Naive thymus-derived CD4-positive, alpha-beta T cell (primary cell): ENCODE results near the gene CNTN1. TPM values are rescaled to one million over a fixed set of nuclear protein-coding genes. Genes with fewer than 3 reads are reported as not detected.

ENCODE experiments used
- ATAC-seq: fragments of 150-1000 bp; cut with Tn5 transposase; 2 replicates; pipeline ENCODE4 v1.10.0; 2021; ENCODE audit warnings: mild to moderate bottlenecking, moderate library complexity
- CTCF ChIA-PET: fragments of 350-600 bp; sonication (Branson Sonifier 250); formaldehyde crosslinking; loops from one replicate; lab custom pipeline; 2021; ENCODE audit warnings: antibody characterized with exemption; lab: Charles Lee
- POLR2A ChIA-PET: fragments of 350-600 bp; sonication (Branson Sonifier 250); formaldehyde crosslinking; loops from one replicate; lab custom pipeline; 2021; ENCODE audit warnings: antibody characterized with exemption, inconsistent platforms; lab: Charles Lee
- DNase-seq, 9 donors: peaks; one replicate each; pipeline versions ENCODE4 v3.0.0 to v3.0.0-alpha.2; 2020 to 2022; ENCODE audit warnings: mixed read lengths in 1 of 9
- H3K27ac ChIP-seq: one replicate; pipeline ENCODE4 v1.7.0; 2013; ENCODE audit warnings: mild to moderate bottlenecking, low read depth, low read length, moderate library complexity
- H3K27me3 ChIP-seq, 2 donors: one replicate each; pipeline ENCODE4 v1.7.0; 2013; ENCODE audit warnings: low read length in 2 of 2, mild to moderate bottlenecking in 2 of 2, moderate library complexity in 2 of 2; ENCODE audit not compliant: control insufficient read depth in 2 of 2, insufficient read depth in 2 of 2
- H3K36me3 ChIP-seq, 3 experiments: 1 replicate in 2 of 3; 2 replicates in 1 of 3; pipeline ENCODE4 v1.7.0; 2013; ENCODE audit warnings: low read length in 3 of 3, mild to moderate bottlenecking in 3 of 3, moderate library complexity in 1 of 3; ENCODE audit not compliant: insufficient read depth in 3 of 3, control insufficient read depth in 2 of 3
- H3K4me1 ChIP-seq, 2 donors: one replicate each; pipeline ENCODE4 v1.7.0; 2013; ENCODE audit warnings: low read length in 2 of 2, mild to moderate bottlenecking in 2 of 2, moderate library complexity in 1 of 2; ENCODE audit not compliant: control insufficient read depth in 2 of 2, insufficient read depth in 2 of 2
- H3K4me3 ChIP-seq: 2 replicates; pipeline ENCODE4 v1.7.0; 2013; ENCODE audit warnings: mild to moderate bottlenecking, low read length
- H3K9me3 ChIP-seq, 3 experiments: 1 replicate in 2 of 3; 2 replicates in 1 of 3; pipeline ENCODE4 v1.7.0; 2013; ENCODE audit warnings: low read length in 3 of 3; ENCODE audit not compliant: control insufficient read depth in 2 of 3
- H3K27ac Mint-ChIP-seq, 9 donors: one replicate each; pipeline ENCODE4 v1.8.0; 2020 to 2022; ENCODE audit warnings: mixed read lengths in 9 of 9, mild to moderate bottlenecking in 8 of 9, moderate library complexity in 5 of 9, inconsistent platforms in 2 of 9
- H3K27me3 Mint-ChIP-seq, 5 donors: one replicate each; pipeline ENCODE4 v1.8.0; 2021 to 2022; ENCODE audit warnings: mixed read lengths in 5 of 5, mild to moderate bottlenecking in 1 of 5
- H3K36me3 Mint-ChIP-seq, 5 donors: one replicate each; pipeline ENCODE4 v1.8.0; 2020 to 2022; ENCODE audit warnings: mixed read lengths in 5 of 5, mild to moderate bottlenecking in 3 of 5, inconsistent platforms in 1 of 5
- H3K4me1 Mint-ChIP-seq, 7 donors: one replicate each; pipeline ENCODE4 v1.8.0; 2020 to 2022; ENCODE audit warnings: mixed read lengths in 7 of 7, mild to moderate bottlenecking in 3 of 7, inconsistent platforms in 1 of 7
- H3K4me3 Mint-ChIP-seq, 10 donors: one replicate each; pipeline ENCODE4 v1.8.0; 2020 to 2022; ENCODE audit warnings: mild to moderate bottlenecking in 10 of 10, mixed read lengths in 10 of 10, moderate library complexity in 6 of 10, inconsistent platforms in 2 of 10
- H3K9me3 Mint-ChIP-seq, 11 donors: one replicate each; pipeline ENCODE4 v1.8.0; 2020 to 2022; ENCODE audit warnings: mixed read lengths in 11 of 11, mild to moderate bottlenecking in 4 of 11, inconsistent platforms in 1 of 11, moderate library complexity in 1 of 11
- intact Hi-C, 2 donors: fragments of 100-400 bp; cut with micrococcal nuclease; formaldehyde crosslinking; loops; one replicate each; pipeline ENCODE4 v1.15.1; 2023
- polyA plus RNA-seq, 2 donors: library from polyadenylated mRNA; unstranded; fragments of 300-500 nt; fragmentation: Illumina TruSeq; gene quantifications; one replicate each; pipeline ENCODE4 v1.2.3, GENCODE V29; 2021
- total RNA-seq, 6 experiments: library from RNA in 5 of 6; stranded (reverse) in 5 of 6; gene quantifications; 1 replicate in 5 of 6; 2 replicates in 1 of 6; pipeline ENCODE4 v1.2.3 and lab custom pipeline; 2021 to 2026

CNTN1 gene
- total and polyA plus RNA-seq, 7 experiments from 2014 or later: not detected

GRCh38 chr12:40788276-40788675 lies 96.0 kb downstream of the CNTN1 start:
- CTCF ChIA-PET: no interaction called here
- no peaks in the 10 kb centered on the region for H3K27me3 Mint-ChIP-seq

DNA sequence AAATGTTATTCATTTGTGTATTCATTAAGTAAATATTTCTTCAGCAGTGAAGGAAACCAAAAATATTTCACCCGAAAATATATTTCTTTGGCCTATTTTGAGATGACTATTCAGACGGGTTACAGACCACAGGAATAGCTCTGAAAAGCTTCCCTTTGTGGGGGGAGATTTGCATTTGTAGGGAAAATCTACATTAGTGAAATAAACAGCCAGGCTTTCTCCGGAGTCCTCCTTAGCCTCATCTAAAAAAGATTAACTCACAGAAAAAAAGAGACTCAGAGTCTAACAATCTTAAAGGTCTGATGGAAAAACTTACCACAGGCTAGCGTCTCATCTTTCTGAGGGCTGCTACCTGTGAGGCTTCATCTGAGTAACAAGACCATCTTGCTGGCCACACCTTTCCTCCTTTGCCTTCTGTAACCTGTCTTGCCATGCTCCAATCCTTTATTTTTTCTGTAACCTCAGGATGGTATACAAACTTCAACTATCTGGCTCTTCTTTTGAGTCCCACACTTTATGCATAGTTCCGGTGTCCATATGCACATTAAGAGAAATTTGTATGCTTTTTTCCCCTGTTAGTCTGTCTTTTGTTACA lies 100.7 kb downstream of the CNTN1 start:
- no peak overlapping the region for H3K27ac ChIP-seq
- Mint-ChIP-seq H3K4me1 (peaks cover 0 to 3% (median 0%) of the 10 kb centered on the region in 7 donors), H3K27ac (no peak overlapping the region), H3K9me3 (peaks cover 0 to 11% (median 0%) of the 10 kb centered on the region in 11 donors), H3K4me3 (no peak overlapping the region), H3K27me3 (no peaks in the 10 kb centered on the region), H3K36me3 (no peaks in the 10 kb centered on the region)
- intact Hi-C loops: no loop called here
- H3K27me3 ChIP-seq: no peaks in the 10 kb centered on the region
- H3K4me3 ChIP-seq: no peak overlapping the region
- H3K36me3 ChIP-seq: no peaks in the 10 kb centered on the region
- no peaks in the 10 kb centered on the region for H3K9me3 ChIP-seq
- DNase-seq (no peak), ATAC-seq (no peak)
- ChIA-PET CTCF (no interaction called here), POLR2A (no interaction called here)
- no peaks in the 10 kb centered on the region for H3K4me1 ChIP-seq

More at GRCh38 chr12:40788276-40788675, 96.0 kb downstream of the CNTN1 start:
- peaks cover 0 to 2% (median 0%) of the 10 kb centered on the region in 7 donors for H3K4me1 Mint-ChIP-seq
- H3K36me3 Mint-ChIP-seq: no peaks in the 10 kb centered on the region
- no peak for DNase-seq
- no peak overlapping the region for H3K27ac ChIP-seq
- H3K4me1 ChIP-seq: no peaks in the 10 kb centered on the region
- intact Hi-C loops: no loop called here
- H3K27ac Mint-ChIP-seq: no peak overlapping the region
- H3K27me3 ChIP-seq: no peaks in the 10 kb centered on the region
- H3K4me3 Mint-ChIP-seq: no peak overlapping the region
- no peaks in the 10 kb centered on the region for H3K36me3 ChIP-seq
- no peak overlapping the region for H3K4me3 ChIP-seq
- POLR2A ChIA-PET: no interaction called here
- ATAC-seq: no peak
- peaks cover 0 to 13% (median 0%) of the 10 kb centered on the region in 11 donors for H3K9me3 Mint-ChIP-seq
- no peaks in the 10 kb centered on the region for H3K9me3 ChIP-seq

GRCh38 chr12:40793471-40793870 lies 101.2 kb downstream of the CNTN1 start:
- intact Hi-C loops: no loop called here
- H3K27me3 ChIP-seq: no peaks in the 10 kb centered on the region
- H3K4me1 ChIP-seq: no peaks in the 10 kb centered on the region
- DNase-seq (no peak), ATAC-seq (no peak)
- Mint-ChIP-seq H3K27ac (no peak overlapping the region), H3K4me1 (peaks cover 0 to 3% (median 0%) of the 10 kb centered on the region in 7 donors), H3K4me3 (no peak overlapping the region), H3K36me3 (no peaks in the 10 kb centered on the region), H3K27me3 (no peaks in the 10 kb centered on the region), H3K9me3 (peaks cover 0 to 11% (median 0%) of the 10 kb centered on the region in 11 donors)
- no peak overlapping the region for H3K4me3 ChIP-seq
- no peak overlapping the region for H3K27ac ChIP-seq
- POLR2A ChIA-PET: no interaction called here
- CTCF ChIA-PET: no interaction called here
- no peaks in the 10 kb centered on the region for H3K36me3 ChIP-seq
- no peaks in the 10 kb centered on the region for H3K9me3 ChIP-seq

DNA sequence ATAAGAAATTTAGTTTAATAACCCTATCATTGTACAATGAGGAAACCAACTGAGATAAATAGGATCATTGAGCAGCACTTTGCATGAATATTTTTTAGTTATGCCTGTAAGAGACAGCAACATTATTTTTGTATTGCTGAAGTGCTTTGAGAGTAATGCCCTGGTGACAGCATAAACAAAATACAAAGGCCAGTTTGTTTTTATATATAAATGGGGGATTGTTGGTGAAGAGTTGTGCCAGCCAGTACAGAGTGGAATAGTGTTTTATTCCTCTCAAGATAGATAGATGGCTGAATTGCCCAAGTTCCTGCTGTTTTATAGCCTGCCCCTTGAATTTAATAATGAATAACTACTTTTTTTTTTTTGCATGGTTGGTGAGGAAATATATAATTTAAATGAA lies 101.8 kb downstream of the CNTN1 start:
- intact Hi-C loops: no loop called here
- no peaks in the 10 kb centered on the region for H3K9me3 ChIP-seq
- H3K4me3 ChIP-seq: no peak overlapping the region
- H3K4me1 ChIP-seq: no peaks in the 10 kb centered on the region
- Mint-ChIP-seq H3K9me3 (peaks cover 0 to 11% (median 0%) of the 10 kb centered on the region in 11 donors), H3K36me3 (no peaks in the 10 kb centered on the region), H3K4me1 (peaks cover 0 to 3% (median 0%) of the 10 kb centered on the region in 7 donors), H3K4me3 (no peak overlapping the region), H3K27me3 (no peaks in the 10 kb centered on the region), H3K27ac (no peak overlapping the region)
- ATAC-seq (no peak), DNase-seq (no peak)
- no peak overlapping the region for H3K27ac ChIP-seq
- no peaks in the 10 kb centered on the region for H3K27me3 ChIP-seq
- ChIA-PET POLR2A (no interaction called here), CTCF (no interaction called here)
- H3K36me3 ChIP-seq: no peaks in the 10 kb centered on the region

GRCh38 chr12:40801082-40801481 lies 108.8 kb downstream of the CNTN1 start:
- POLR2A ChIA-PET: no interaction called here
- H3K4me3 Mint-ChIP-seq: no peak overlapping the region
- no peak overlapping the region for H3K27ac Mint-ChIP-seq
- H3K27me3 ChIP-seq: no peaks in the 10 kb centered on the region
- H3K9me3 Mint-ChIP-seq: peaks cover 0 to 13% (median 1%) of the 10 kb centered on the region in 11 donors
- CTCF ChIA-PET: no interaction called here
- H3K27ac ChIP-seq: no peak overlapping the region
- H3K4me1 Mint-ChIP-seq: no peaks in the 10 kb centered on the region
- H3K9me3 ChIP-seq: peaks cover 0 to 3% (median 0%) of the 10 kb centered on the region in 3 experiments
- H3K36me3 Mint-ChIP-seq: no peaks in the 10 kb centered on the region
- H3K4me3 ChIP-seq: no peak overlapping the region
- ATAC-seq (no peak), DNase-seq (no peak)
- intact Hi-C loops: no loop called here
- no peaks in the 10 kb centered on the region for H3K36me3 ChIP-seq
- H3K4me1 ChIP-seq: no peaks in the 10 kb centered on the region
- H3K27me3 Mint-ChIP-seq: no peaks in the 10 kb centered on the region

GRCh38 chr12:40801861-40802260 lies 109.6 kb downstream of the CNTN1 start:
- no peak overlapping the region for H3K4me3 ChIP-seq
- H3K36me3 Mint-ChIP-seq: no peaks in the 10 kb centered on the region
- peaks cover 0 to 3% (median 0%) of the 10 kb centered on the region in 3 experiments for H3K9me3 ChIP-seq
- H3K4me1 Mint-ChIP-seq: no peaks in the 10 kb centered on the region
- no peak overlapping the region for H3K27ac Mint-ChIP-seq
- ChIA-PET POLR2A (no interaction called here), CTCF (no interaction called here)
- no peaks in the 10 kb centered on the region for H3K27me3 ChIP-seq
- no peak overlapping the region for H3K27ac ChIP-seq
- no peaks in the 10 kb centered on the region for H3K36me3 ChIP-seq
- ATAC-seq (no peak), DNase-seq (no peak)
- no peaks in the 10 kb centered on the region for H3K27me3 Mint-ChIP-seq
- H3K4me3 Mint-ChIP-seq: no peak overlapping the region
- peaks cover 0 to 13% (median 1%) of the 10 kb centered on the region in 11 donors for H3K9me3 Mint-ChIP-seq
- no peaks in the 10 kb centered on the region for H3K4me1 ChIP-seq
- intact Hi-C loops: no loop called here

GRCh38 chr12:40802656-40803055 lies 110.4 kb downstream of the CNTN1 start:
- no peak for ATAC-seq
- Histone ChIP-seq H3K4me1 (no peaks in the 10 kb centered on the region), H3K27ac (no peak overlapping the region), H3K27me3 (no peaks in the 10 kb centered on the region), H3K9me3 (peaks cover 0 to 3% (median 0%) of the 10 kb centered on the region in 3 experiments), H3K36me3 (no peaks in the 10 kb centered on the region), H3K4me3 (no peak overlapping the region)
- POLR2A ChIA-PET: no interaction called here
- CTCF ChIA-PET: no interaction called here
- no peak for DNase-seq
- peaks cover 0 to 13% (median 0%) of the 10 kb centered on the region in 11 donors for H3K9me3 Mint-ChIP-seq
- H3K27me3 Mint-ChIP-seq: no peaks in the 10 kb centered on the region
- H3K4me3 Mint-ChIP-seq: no peak overlapping the region
- H3K4me1 Mint-ChIP-seq: no peaks in the 10 kb centered on the region
- H3K36me3 Mint-ChIP-seq: no peaks in the 10 kb centered on the region
- H3K27ac Mint-ChIP-seq: no peak overlapping the region
- intact Hi-C loops: no loop called here
